Measurements from ENCODE around the gene ASAP3.

DNA sequence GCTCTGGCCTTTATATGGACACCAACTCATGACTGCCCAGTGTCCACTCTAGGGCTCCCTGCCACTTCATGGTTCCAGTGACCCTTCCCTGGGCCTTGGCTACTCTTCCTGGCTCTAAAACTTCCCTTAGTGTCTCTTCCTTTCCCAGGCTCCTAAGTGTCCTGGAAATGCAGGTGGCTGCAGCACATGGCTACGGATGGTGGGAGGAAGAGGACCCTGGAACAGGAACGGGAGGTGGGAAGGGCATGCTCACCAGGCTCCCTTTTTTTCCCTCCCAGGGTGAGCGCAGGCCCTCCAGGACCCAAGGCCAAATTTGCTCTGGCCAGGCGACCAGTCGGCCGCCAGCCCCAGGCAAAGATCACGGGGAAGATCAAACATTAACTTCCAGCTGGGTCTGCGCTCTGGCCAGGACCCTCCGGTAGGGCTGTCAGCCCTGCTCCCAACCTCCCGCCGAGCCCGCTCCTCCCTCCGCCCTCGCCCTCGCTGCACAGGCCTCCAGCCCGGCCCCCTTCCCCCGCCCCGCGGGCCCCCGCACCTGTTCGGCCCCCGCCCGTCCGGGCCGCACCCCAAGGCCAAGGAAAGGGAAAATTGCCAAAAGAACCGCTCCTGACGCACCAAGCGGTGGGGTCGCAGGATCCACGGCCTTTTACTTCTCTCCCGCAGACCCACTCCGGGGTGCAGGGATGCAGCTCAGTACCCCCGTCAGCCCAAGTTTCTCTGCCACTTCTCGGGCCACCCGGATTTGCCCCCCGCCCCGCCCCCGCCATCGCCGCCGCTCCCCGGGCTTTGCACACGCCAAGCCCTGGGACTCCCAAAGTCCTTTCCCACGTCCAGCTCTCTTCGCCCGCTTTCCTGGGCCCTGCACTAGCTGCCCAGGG lies 60.3 kb downstream of the ASAP3 start:
- TF ChIP-seq, protein P1, sequence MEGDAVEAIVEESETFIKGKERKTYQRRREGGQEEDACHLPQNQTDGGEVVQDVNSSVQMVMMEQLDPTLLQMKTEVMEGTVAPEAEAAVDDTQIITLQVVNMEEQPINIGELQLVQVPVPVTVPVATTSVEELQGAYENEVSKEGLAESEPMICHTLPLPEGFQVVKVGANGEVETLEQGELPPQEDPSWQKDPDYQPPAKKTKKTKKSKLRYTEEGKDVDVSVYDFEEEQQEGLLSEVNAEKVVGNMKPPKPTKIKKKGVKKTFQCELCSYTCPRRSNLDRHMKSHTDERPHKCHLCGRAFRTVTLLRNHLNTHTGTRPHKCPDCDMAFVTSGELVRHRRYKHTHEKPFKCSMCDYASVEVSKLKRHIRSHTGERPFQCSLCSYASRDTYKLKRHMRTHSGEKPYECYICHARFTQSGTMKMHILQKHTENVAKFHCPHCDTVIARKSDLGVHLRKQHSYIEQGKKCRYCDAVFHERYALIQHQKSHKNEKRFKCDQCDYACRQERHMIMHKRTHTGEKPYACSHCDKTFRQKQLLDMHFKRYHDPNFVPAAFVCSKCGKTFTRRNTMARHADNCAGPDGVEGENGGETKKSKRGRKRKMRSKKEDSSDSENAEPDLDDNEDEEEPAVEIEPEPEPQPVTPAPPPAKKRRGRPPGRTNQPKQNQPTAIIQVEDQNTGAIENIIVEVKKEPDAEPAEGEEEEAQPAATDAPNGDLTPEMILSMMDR (IDR thresholded peaks at IDR 0.05) = no peak
- TF ChIP-seq EP300 (IDR thresholded peaks at IDR 0.05) (no peak), POLR2A (IDR thresholded peaks at IDR 0.05) (no peak)

All from gastroesophageal sphincter (tissue), 3 donors.